Transverse colon (tissue), 4 donors: ENCODE measurements around the gene OLIG1. TPM values are rescaled to one million over a fixed set of nuclear protein-coding genes. Genes with fewer than 3 reads are reported as not detected.

ENCODE experiments used
- DNase-seq: peaks from one replicate; pipeline ENCODE4 v3.0.0-alpha.2; 2019
- H3K27ac ChIP-seq, 4 donors: fragments of 200-600 bp; sonication (generic); 2 replicates each; pipeline ENCODE4 v1.5.1; 2016 to 2018; ENCODE audit warnings: inconsistent platforms in 4 of 4
- H3K27me3 ChIP-seq: fragments of 200-600 bp; sonication (generic); 2 replicates; pipeline ENCODE4 v1.5.1; 2017; ENCODE audit warnings: inconsistent platforms
- H3K36me3 ChIP-seq, 4 donors: fragments of 200-600 bp; sonication (generic); 2 replicates each; pipeline ENCODE4 v1.5.1; 2017 to 2019; ENCODE audit warnings: inconsistent platforms in 4 of 4
- H3K4me1 ChIP-seq, 4 donors: fragments of 200-600 bp; sonication (generic); 2 replicates each; pipeline ENCODE4 v1.5.1; 2017 to 2020; ENCODE audit warnings: inconsistent platforms in 4 of 4
- H3K4me3 ChIP-seq, 4 donors: fragments of 200-600 bp; sonication (generic); 1 replicate in 1 of 4; 2 replicates in 3 of 4; pipeline versions ENCODE4 v1.5.1 to v1.6.1; 2017 to 2019; ENCODE audit warnings: inconsistent platforms in 4 of 4
- H3K9me3 ChIP-seq, 2 donors: fragments of 200-600 bp; sonication (generic); 2 replicates each; pipeline ENCODE4 v1.5.1; 2017 to 2019; ENCODE audit warnings: inconsistent platforms in 2 of 2
- EP300 ChIP-seq: sonication (generic); formaldehyde crosslinking; IDR thresholded peaks from one replicate; pipeline ENCODE4 v1.6.1; 2017; ENCODE audit warnings: antibody characterized with exemption, low read depth
- POLR2A ChIP-seq: fragments of 450-650 bp; IDR thresholded peaks from one replicate; pipeline ENCODE4 v1.6.1; 2016; ENCODE audit warnings: antibody characterized with exemption, mild to moderate bottlenecking, moderate library complexity
- POLR2AphosphoS5 ChIP-seq, 3 donors: sonication (generic); formaldehyde crosslinking; IDR thresholded peaks; one replicate each; pipeline ENCODE4 v1.6.1; 2016; ENCODE audit warnings: antibody characterized with exemption in 3 of 3
- WGBS, 2 donors: methylation state at CpG; one replicate each; pipeline ENCODE4 v1.1.5; 2018; ENCODE audit warnings: low coverage in 1 of 2; 5-methylcytosine and 5-hydroxymethylcytosine counted together
- in situ Hi-C, 4 donors: fragments of 200-750 bp; cut with MboI; loops; one replicate each; pipeline versions ENCODE4 v1.15.0 to v1.15.1; 2017; ENCODE audit warnings: low sequenced_read_pairs in 3 of 4, low pct_ligation_motif_present in 1 of 4, low pct_unique_long_range_greater_than_20kb in 1 of 4
- intact Hi-C: fragments of 100-400 bp; cut with DNase I; formaldehyde crosslinking; loops from one replicate; pipeline ENCODE4 v1.15.1; 2023; ENCODE audit warnings: low total_unique reads
- total RNA-seq, 4 donors: library from RNA; depleted of rRNA; stranded (reverse); fragments of >200 nt; gene quantifications; one replicate each; pipeline ENCODE4 v1.1.0, GENCODE V29; 2016
- TF ChIP-seq, protein P1 (sequence below), 5 experiments: fragments of 200-600 bp in 3 of 5; fragments of 450-650 bp in 2 of 5; sonication (generic) in 3 of 5; IDR thresholded peaks; 1 replicate in 2 of 5; 2 replicates in 3 of 5; pipeline ENCODE4 v1.5.1; 2016 to 2017; ENCODE audit warnings: antibody characterized with exemption in 5 of 5, inconsistent platforms in 3 of 5, mild to moderate bottlenecking in 2 of 5, moderate library complexity in 1 of 5

The OLIG1 gene
- total RNA-seq, 4 donors from 2014 or later, result not detected

DNA sequence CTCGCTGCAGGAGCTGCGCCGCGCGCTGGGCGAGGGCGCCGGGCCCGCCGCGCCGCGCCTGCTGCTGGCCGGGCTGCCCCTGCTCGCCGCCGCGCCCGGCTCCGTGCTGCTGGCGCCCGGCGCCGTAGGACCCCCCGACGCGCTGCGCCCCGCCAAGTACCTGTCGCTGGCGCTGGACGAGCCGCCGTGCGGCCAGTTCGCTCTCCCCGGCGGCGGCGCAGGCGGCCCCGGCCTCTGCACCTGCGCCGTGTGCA, 730 bp downstream of the OLIG1 start:
- intact Hi-C loops, result no loop called here
- peaks cover 100% of the 10 kb centered on the region for H3K27me3 ChIP-seq
- peak overlapping the region in 2 of 4 donors; percentile 23 to 46 for H3K4me3 ChIP-seq

DNA sequence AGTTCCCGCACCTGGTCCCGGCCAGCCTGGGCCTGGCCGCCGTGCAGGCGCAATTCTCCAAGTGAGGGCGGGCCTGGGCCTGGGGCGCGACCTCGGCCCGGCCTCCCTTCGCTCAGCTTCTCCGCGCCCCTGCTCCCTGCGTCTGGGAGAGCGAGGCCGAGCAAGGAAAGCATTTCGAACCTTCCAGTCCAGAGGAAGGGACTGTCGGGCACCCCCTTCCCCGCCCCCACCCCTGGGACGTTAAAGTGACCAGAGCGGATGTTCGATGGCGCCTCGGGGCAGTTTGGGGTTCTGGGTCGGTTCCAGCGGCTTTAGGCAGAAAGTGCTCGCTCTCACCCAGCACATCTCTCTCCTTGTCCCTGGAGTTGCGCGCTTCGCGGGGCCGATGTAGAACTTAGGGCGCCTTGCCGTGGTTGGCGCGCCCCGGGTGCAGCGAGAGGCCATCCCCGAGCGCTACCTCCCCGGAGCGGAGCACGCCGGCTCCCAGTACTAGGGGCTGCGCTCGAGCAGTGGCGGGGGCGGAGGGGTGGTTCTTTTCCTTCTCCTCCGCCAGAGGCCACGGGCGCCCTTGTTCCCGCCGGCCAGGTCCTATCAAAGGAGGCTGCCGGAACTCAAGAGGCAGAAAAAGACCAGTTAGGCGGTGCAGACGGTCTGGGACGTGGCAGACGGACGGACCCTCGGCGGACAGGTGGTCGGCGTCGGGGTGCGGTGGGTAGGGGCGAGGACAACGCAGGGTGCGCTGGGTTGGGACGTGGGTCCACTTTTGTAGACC, 1.2 kb downstream of the OLIG1 start:
- Histone ChIP-seq H3K27ac (no peak overlapping the region), H3K27me3 (peaks cover 100% of the 10 kb centered on the region), H3K4me1 (peaks cover 11 to 25% (median 24%) of the 10 kb centered on the region in 4 donors), H3K36me3 (no peaks in the 10 kb centered on the region), H3K9me3 (peaks cover 0 to 6% of the 10 kb centered on the region in 2 donors), H3K4me3 (peak overlapping the region in 2 of 4 donors; percentile 17 to 46)
- in situ Hi-C loops (no loop called here), intact Hi-C loops (no loop called here)
- no peak for TF ChIP-seq POLR2AphosphoS5 (IDR thresholded peaks at IDR 0.05)
- no peak for TF ChIP-seq EP300
- TF ChIP-seq POLR2A, result no peak
- TF ChIP-seq, protein P1, sequence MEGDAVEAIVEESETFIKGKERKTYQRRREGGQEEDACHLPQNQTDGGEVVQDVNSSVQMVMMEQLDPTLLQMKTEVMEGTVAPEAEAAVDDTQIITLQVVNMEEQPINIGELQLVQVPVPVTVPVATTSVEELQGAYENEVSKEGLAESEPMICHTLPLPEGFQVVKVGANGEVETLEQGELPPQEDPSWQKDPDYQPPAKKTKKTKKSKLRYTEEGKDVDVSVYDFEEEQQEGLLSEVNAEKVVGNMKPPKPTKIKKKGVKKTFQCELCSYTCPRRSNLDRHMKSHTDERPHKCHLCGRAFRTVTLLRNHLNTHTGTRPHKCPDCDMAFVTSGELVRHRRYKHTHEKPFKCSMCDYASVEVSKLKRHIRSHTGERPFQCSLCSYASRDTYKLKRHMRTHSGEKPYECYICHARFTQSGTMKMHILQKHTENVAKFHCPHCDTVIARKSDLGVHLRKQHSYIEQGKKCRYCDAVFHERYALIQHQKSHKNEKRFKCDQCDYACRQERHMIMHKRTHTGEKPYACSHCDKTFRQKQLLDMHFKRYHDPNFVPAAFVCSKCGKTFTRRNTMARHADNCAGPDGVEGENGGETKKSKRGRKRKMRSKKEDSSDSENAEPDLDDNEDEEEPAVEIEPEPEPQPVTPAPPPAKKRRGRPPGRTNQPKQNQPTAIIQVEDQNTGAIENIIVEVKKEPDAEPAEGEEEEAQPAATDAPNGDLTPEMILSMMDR (IDR thresholded peaks at IDR 0.05), result no peak
- 0 to 4% methylated on average over 11 to 60 of the region's 69 CpGs for WGBS, 2 donors
- no peak for DNase-seq

More for the DNA sequence above, 730 bp downstream of the OLIG1 start:
- TF ChIP-seq POLR2A (no peak), EP300 (no peak), POLR2AphosphoS5 (IDR thresholded peaks at IDR 0.05) (no peak)
- TF ChIP-seq, protein P1 (IDR thresholded peaks at IDR 0.05), result no peak
- Histone ChIP-seq H3K27ac (no peak overlapping the region), H3K4me1 (peaks cover 11 to 25% (median 24%) of the 10 kb centered on the region in 4 donors), H3K9me3 (peaks cover 0 to 6% of the 10 kb centered on the region in 2 donors), H3K36me3 (no peaks in the 10 kb centered on the region)
- in situ Hi-C loops, result no loop called here
- DNase-seq, result no peak
- WGBS, 2 donors, result 0% methylated on average over 14 of the region's 44 CpGs; no CpG with 5 or more reads in 1 of the 2 donors

DNA sequence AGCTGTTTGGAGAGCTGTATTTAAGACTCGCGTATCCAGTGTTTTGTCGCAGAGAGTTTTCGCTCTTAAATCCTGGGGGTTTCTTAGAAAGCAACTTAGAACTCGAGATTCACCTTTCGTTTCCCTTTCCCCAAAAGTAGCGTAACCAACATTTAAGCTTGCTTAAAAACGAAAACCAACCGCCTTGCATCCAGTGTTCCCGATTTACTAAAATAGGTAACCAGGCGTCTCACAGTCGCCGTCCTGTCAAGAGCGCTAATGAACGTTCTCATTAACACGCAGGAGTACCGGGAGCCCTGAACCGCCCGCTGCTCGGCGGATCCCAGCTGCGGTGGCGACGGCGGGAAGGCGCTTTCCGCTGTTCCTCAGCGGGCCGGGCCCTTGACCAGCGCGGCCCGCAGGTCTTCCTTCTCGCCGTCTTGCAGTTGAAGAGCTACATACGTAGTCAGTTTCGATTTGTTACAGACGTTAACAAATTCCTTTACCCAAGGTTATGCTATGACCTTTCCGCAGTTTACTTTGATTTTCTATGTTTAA, 1.9 kb downstream of the OLIG1 start:
- Histone ChIP-seq H3K4me1 (peaks cover 11 to 25% (median 24%) of the 10 kb centered on the region in 4 donors), H3K36me3 (no peaks in the 10 kb centered on the region), H3K9me3 (peaks cover 0 to 6% of the 10 kb centered on the region in 2 donors), H3K27me3 (peaks cover 100% of the 10 kb centered on the region), H3K4me3 (peak overlapping the region in 2 of 4 donors; percentile 17 to 46), H3K27ac (no peak overlapping the region)
- intact Hi-C loops (no loop called here), in situ Hi-C loops (no loop called here)
- DNase-seq, result no peak
- WGBS, 2 donors, result 2 to 6% methylated on average over 10 to 38 of the region's 38 CpGs
- TF ChIP-seq POLR2A (no peak), POLR2AphosphoS5 (IDR thresholded peaks at IDR 0.05) (no peak), EP300 (no peak)
- TF ChIP-seq, protein P1 (IDR thresholded peaks at IDR 0.05), result no peak

DNA sequence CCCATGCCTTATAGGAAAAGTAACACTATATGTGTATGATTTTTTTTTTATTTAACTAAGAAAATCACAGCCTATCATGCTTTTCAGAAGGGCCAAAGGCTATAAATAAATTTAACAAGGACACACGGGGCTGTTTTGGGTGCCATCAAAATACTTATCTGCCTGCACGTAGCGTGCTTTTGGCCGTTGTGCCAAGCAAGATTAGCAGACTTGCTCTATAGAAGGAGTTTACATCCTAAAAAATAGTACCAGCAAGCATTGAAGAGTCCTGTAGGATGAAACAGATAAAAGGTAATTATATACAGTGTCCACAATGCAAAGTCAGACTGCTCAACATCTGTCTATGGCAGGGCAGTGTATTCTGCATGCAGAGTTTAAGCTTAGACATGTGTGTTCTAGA, 3.7 kb downstream of the OLIG1 start:
- no peak overlapping the region for H3K4me3 ChIP-seq
- H3K27ac ChIP-seq, result no peak overlapping the region
- TF ChIP-seq, protein P1 (IDR thresholded peaks at IDR 0.05), result no peak
- peaks cover 89% of the 10 kb centered on the region for H3K27me3 ChIP-seq
- WGBS, 2 donors, result 74 to 76% methylated on average over 4 of the region's 4 CpGs
- DNase-seq, result no peak
- H3K4me1 ChIP-seq, result peaks cover 11 to 25% (median 24%) of the 10 kb centered on the region in 4 donors
- in situ Hi-C loops (no loop called here), intact Hi-C loops (no loop called here)
- no peaks in the 10 kb centered on the region for H3K36me3 ChIP-seq
- peaks cover 0 to 6% of the 10 kb centered on the region in 2 donors for H3K9me3 ChIP-seq
